Psoas muscle (tissue), 8 donors: Measurements from ENCODE around the gene ALDH1A2. TPM values are rescaled to one million over a fixed set of nuclear protein-coding genes. Genes with fewer than 3 reads are reported as not detected.

Experiments used
- ATAC-seq, 4 donors: fragments of 200-7000 bp; cut with Tn5 transposase; one replicate each; pipeline ENCODE4 v1.9.1; 2020; ENCODE audit warnings: moderate library complexity in 3 of 4, mild to moderate bottlenecking in 2 of 4
- DNase-seq, 2 donors: peaks; one replicate each; pipeline ENCODE4 v3.0.0-alpha.2; 2020
- H3K27ac ChIP-seq: fragments of 200-600 bp; one replicate; pipeline ENCODE4 v1.8.0; 2022
- H3K27me3 ChIP-seq, 3 donors: fragments of 200-600 bp in 1 of 3; one replicate each; pipeline versions ENCODE4 v1.6.1 to v1.8.0; 2013 to 2022; ENCODE audit warnings: low read length in 2 of 3, mild to moderate bottlenecking in 2 of 3, moderate library complexity in 1 of 3; ENCODE audit not compliant: insufficient read depth in 3 of 3
- H3K36me3 ChIP-seq, 2 donors: fragments of 200-600 bp in 1 of 2; one replicate each; pipeline versions ENCODE4 v1.6.1 to v1.8.0; 2013 to 2022; ENCODE audit warnings: low read depth in 1 of 2, mild to moderate bottlenecking in 1 of 2, moderate library complexity in 1 of 2; ENCODE audit not compliant: insufficient read depth in 1 of 2
- H3K4me1 ChIP-seq: fragments of 200-600 bp; one replicate; pipeline ENCODE4 v1.8.0; 2022
- H3K4me3 ChIP-seq: fragments of 200-600 bp; one replicate; pipeline ENCODE4 v1.8.0; 2022; ENCODE audit warnings: mild to moderate bottlenecking
- H3K9me3 ChIP-seq: fragments of 200-600 bp; one replicate; pipeline ENCODE4 v1.8.0; 2022
- CTCF ChIP-seq: fragments of 200-600 bp; IDR thresholded peaks from one replicate; pipeline ENCODE4 v1.8.0; 2022; ENCODE audit warnings: antibody characterized with exemption
- WGBS, 3 donors: extraction: QIAGEN DNeasy Blood & Tissue Kit; methylation state at CpG; one replicate each; pipeline versions ENCODE4 v1.1.6 to v1.1.7; 2013; 5-methylcytosine and 5-hydroxymethylcytosine counted together
- intact Hi-C, 2 donors: fragments of 100-400 bp; cut with DNase I; formaldehyde crosslinking; loops; one replicate each; pipeline versions ENCODE4 v1.11.0 to v1.14.2; 2022
- polyA plus RNA-seq, 3 donors: library from polyadenylated mRNA; stranded (reverse); fragments of 200-250 nt; gene quantifications; one replicate each; pipeline ENCODE4 v1.2.3, GENCODE V29; 2013
- total RNA-seq, 4 donors: library from RNA; stranded (reverse); fragmentation: NEBNext Ultra II Directional in 2 of 4; extraction: Animal tissue kit (Norgen Biotek cat#: 25700) in 2 of 4; gene quantifications; one replicate each; pipeline versions ENCODE4 v1.2.1 to v1.2.4, GENCODE V29; 2021 to 2023
- donor health status: healthy with polysubstance abuse.
- donor health status: DM: no; HTN: no; CAD: no; lungs with moderate emphysema.
- donor health status: Bipolar disorder and iron deficiency.
- donor health status: healthy.
- donor health status: DM: yes; HTN: yes; CAD: no.
- donor health status: DM: no; HTN: no; CAD: no.
- donor health status: DM: no; HTN: no; CAD: no.
- donor health status: DM: yes; HTN: yes; CAD: no.

Gene ALDH1A2
- total and polyA plus RNA-seq, 7 donors = 0.74 to 4.7 (median 2.5) TPM

GRCh38 chr15:58026552-58026951, 39.0 kb downstream of the ALDH1A2 start:
- H3K27me3 ChIP-seq = no peaks in the 10 kb centered on the region
- peaks cover 14% of the 10 kb centered on the region for H3K9me3 ChIP-seq
- no peak for DNase-seq
- no peak overlapping the region for H3K27ac ChIP-seq
- 92 to 97% (median 96%) methylated on average over 7 of the region's 7 CpGs for WGBS, 3 donors
- H3K36me3 ChIP-seq = no peaks in the 10 kb centered on the region
- no peak for TF ChIP-seq CTCF
- H3K4me1 ChIP-seq = no peaks in the 10 kb centered on the region
- ATAC-seq = no peak
- no peak overlapping the region for H3K4me3 ChIP-seq
- intact Hi-C loops = no loop called here

- no peaks in the 10 kb centered on the region for H3K36me3 ChIP-seq
- 94 to 98% (median 96%) methylated on average over 1 of the region's 1 CpG for WGBS, 3 donors
- no peak for DNase-seq
- H3K4me3 ChIP-seq = no peak overlapping the region
- intact Hi-C loops = no loop called here
- no peak overlapping the region for H3K27ac ChIP-seq
- no peaks in the 10 kb centered on the region for H3K27me3 ChIP-seq
- H3K4me1 ChIP-seq = no peaks in the 10 kb centered on the region
- TF ChIP-seq CTCF = no peak
- no peak for ATAC-seq
- peaks cover 14% of the 10 kb centered on the region for H3K9me3 ChIP-seq
Measured at GRCh38 chr15:58026051-58026450, 39.5 kb downstream of the ALDH1A2 start.

GRCh38 chr15:58021332-58022230, 43.9 kb downstream of the ALDH1A2 start:
- Histone ChIP-seq H3K27me3 (no peaks in the 10 kb centered on the region), H3K4me3 (no peak overlapping the region), H3K36me3 (no peaks in the 10 kb centered on the region), H3K4me1 (no peaks in the 10 kb centered on the region), H3K27ac (no peak overlapping the region), H3K9me3 (peaks cover 11% of the 10 kb centered on the region)
- no peak for TF ChIP-seq CTCF
- ATAC-seq = peak in 1 of 4 donors; percentile 30
- 54 to 60% (median 59%) methylated on average over 9 of the region's 9 CpGs for WGBS, 3 donors
- peak in 1 of 2 donors; percentile 52 for DNase-seq
- intact Hi-C loops = no loop called here

- H3K27me3 ChIP-seq = no peaks in the 10 kb centered on the region
- DNase-seq = no peak
- no peak overlapping the region for H3K27ac ChIP-seq
- no peaks in the 10 kb centered on the region for H3K9me3 ChIP-seq
- 72 to 76% (median 76%) methylated on average over 5 of the region's 5 CpGs for WGBS, 3 donors
- intact Hi-C loops = no loop called here
- TF ChIP-seq CTCF = no peak
- H3K36me3 ChIP-seq = no peaks in the 10 kb centered on the region
- no peak overlapping the region for H3K4me3 ChIP-seq
- H3K4me1 ChIP-seq = no peaks in the 10 kb centered on the region
- ATAC-seq = no peak
Measured at GRCh38 chr15:58019503-58020376, 45.8 kb downstream of the ALDH1A2 start.
